HEK293 (cell line): ENCODE results near the gene MAN1C1.

Source experiments
- BCL11B ChIP-seq: fragments of 450-650 bp; formaldehyde crosslinking; IDR thresholded peaks from 2 replicates; pipeline ENCODE4 v1.5.1; 2016; ENCODE audit warnings: low read depth, missing biosample characterization, missing genetic modification characterization
- EGR2 ChIP-seq: fragments of 450-650 bp; formaldehyde crosslinking; IDR thresholded peaks from 2 replicates; pipeline ENCODE4 v1.5.1; 2016; ENCODE audit warnings: low read depth, missing biosample characterization, missing genetic modification characterization
- GLIS2 ChIP-seq: fragments of 450-650 bp; formaldehyde crosslinking; IDR thresholded peaks from 2 replicates; pipeline ENCODE4 v1.5.1; 2016; ENCODE audit warnings: missing biosample characterization, missing genetic modification characterization
- IKZF3 ChIP-seq: fragments of 450-650 bp; IDR thresholded peaks from 2 replicates; pipeline ENCODE4 v1.5.0; 2018; ENCODE audit warnings: missing biosample characterization, mild to moderate bottlenecking, missing genetic modification characterization, moderate library complexity
- KLF9 ChIP-seq: fragments of 450-650 bp; formaldehyde crosslinking; IDR thresholded peaks from 2 replicates; pipeline ENCODE4 v1.5.1; 2016; ENCODE audit warnings: missing biosample characterization, missing genetic modification characterization, low read depth
- OVOL3 ChIP-seq: fragments of 450-650 bp; formaldehyde crosslinking; IDR thresholded peaks from 2 replicates; pipeline ENCODE4 v1.5.1; 2016; ENCODE audit warnings: missing biosample characterization, missing genetic modification characterization
- PRDM1 ChIP-seq: fragments of 450-650 bp; formaldehyde crosslinking; IDR thresholded peaks from 2 replicates; pipeline ENCODE4; 2016; ENCODE audit warnings: missing biosample characterization, missing genetic modification characterization
- SP2 ChIP-seq: fragments of 450-650 bp; formaldehyde crosslinking; IDR thresholded peaks from 2 replicates; pipeline ENCODE4 v1.5.1; 2016; ENCODE audit warnings: missing biosample characterization, missing genetic modification characterization
- SP7 ChIP-seq: fragments of 450-650 bp; formaldehyde crosslinking; IDR thresholded peaks from 2 replicates; pipeline ENCODE4 v1.5.1; 2016; ENCODE audit warnings: missing biosample characterization, missing genetic modification characterization
- TRIM28 ChIP-seq: IDR thresholded peaks from 2 replicates; pipeline ENCODE4 v1.6.1; 2011; ENCODE audit warnings: low read length, control low read depth, borderline replicate concordance
- ZBTB20 ChIP-seq: fragments of 450-650 bp; formaldehyde crosslinking; IDR thresholded peaks from 2 replicates; pipeline ENCODE4 v1.5.1; 2016; ENCODE audit warnings: missing biosample characterization, missing genetic modification characterization
- ZFP69B ChIP-seq: fragments of 450-650 bp; formaldehyde crosslinking; IDR thresholded peaks from 2 replicates; pipeline ENCODE4 v1.5.1; 2016; ENCODE audit warnings: missing biosample characterization, missing genetic modification characterization
- ZNF2 ChIP-seq: fragments of 450-650 bp; formaldehyde crosslinking; IDR thresholded peaks from 2 replicates; pipeline ENCODE4 v1.5.1; 2016; ENCODE audit warnings: missing biosample characterization, missing genetic modification characterization
- ZNF324 ChIP-seq: fragments of 450-650 bp; formaldehyde crosslinking; IDR thresholded peaks from 2 replicates; pipeline ENCODE4 v1.5.1; 2016; ENCODE audit warnings: missing biosample characterization, missing genetic modification characterization
- ZNF341 ChIP-seq: fragments of 450-650 bp; formaldehyde crosslinking; IDR thresholded peaks from 2 replicates; pipeline ENCODE4; 2016; ENCODE audit warnings: low read depth, missing biosample characterization, missing genetic modification characterization
- ZNF394 ChIP-seq: fragments of 450-650 bp; formaldehyde crosslinking; IDR thresholded peaks from 2 replicates; pipeline ENCODE4 v1.5.1; 2016; ENCODE audit warnings: missing biosample characterization, missing genetic modification characterization, mild to moderate bottlenecking, moderate library complexity, borderline replicate concordance
- ZNF510 ChIP-seq: fragments of 450-650 bp; formaldehyde crosslinking; IDR thresholded peaks from 2 replicates; pipeline ENCODE4 v1.5.1; 2018; ENCODE audit warnings: mild to moderate bottlenecking, missing genetic modification characterization, missing biosample characterization; ENCODE audit not compliant: insufficient replicate concordance
- ZNF629 ChIP-seq: fragments of 450-650 bp; formaldehyde crosslinking; IDR thresholded peaks from 2 replicates; pipeline ENCODE4 v1.5.1; 2017; ENCODE audit warnings: missing biosample characterization, missing genetic modification characterization
- ZNF701 ChIP-seq: fragments of 450-650 bp; formaldehyde crosslinking; IDR thresholded peaks from 2 replicates; pipeline ENCODE4 v1.5.1; 2016; ENCODE audit warnings: missing biosample characterization, missing genetic modification characterization
- ZSCAN16 ChIP-seq: fragments of 450-650 bp; formaldehyde crosslinking; IDR thresholded peaks from 2 replicates; pipeline ENCODE4 v1.5.1; 2016; ENCODE audit warnings: missing biosample characterization, missing genetic modification characterization
- ZSCAN23 ChIP-seq: fragments of 450-650 bp; formaldehyde crosslinking; IDR thresholded peaks from 2 replicates; pipeline ENCODE4 v1.5.1; 2016; ENCODE audit warnings: missing biosample characterization, missing genetic modification characterization
- ZSCAN30 ChIP-seq: fragments of 450-650 bp; IDR thresholded peaks from 2 replicates; pipeline ENCODE4 v1.5.1; 2018; ENCODE audit warnings: missing biosample characterization, mild to moderate bottlenecking, missing genetic modification characterization, moderate library complexity
- TF ChIP-seq, protein P1 (sequence below): fragments of 450-650 bp; formaldehyde crosslinking; IDR thresholded peaks from 2 replicates; pipeline ENCODE4 v1.5.1; 2016; ENCODE audit warnings: missing biosample characterization, missing genetic modification characterization
- TF ChIP-seq, protein P2 (sequence below): fragments of 450-650 bp; formaldehyde crosslinking; IDR thresholded peaks from 2 replicates; pipeline ENCODE4 v1.5.1; 2017; ENCODE audit warnings: missing biosample characterization, missing genetic modification characterization
- TF ChIP-seq, protein P3 (sequence below): fragments of 450-650 bp; formaldehyde crosslinking; IDR thresholded peaks from 2 replicates; pipeline ENCODE4 v1.5.1; 2016; ENCODE audit warnings: missing biosample characterization, missing genetic modification characterization
- TF ChIP-seq, protein P4 (sequence below): fragments of 450-650 bp; formaldehyde crosslinking; IDR thresholded peaks from 2 replicates; pipeline ENCODE4 v1.5.0; 2017; ENCODE audit warnings: missing biosample characterization, missing genetic modification characterization, borderline replicate concordance
- TF ChIP-seq, protein P5 (sequence below): fragments of 450-650 bp; formaldehyde crosslinking; IDR thresholded peaks from 2 replicates; pipeline ENCODE4 v1.5.1; 2017; ENCODE audit warnings: missing biosample characterization, missing genetic modification characterization

Gene MAN1C1

DNA sequence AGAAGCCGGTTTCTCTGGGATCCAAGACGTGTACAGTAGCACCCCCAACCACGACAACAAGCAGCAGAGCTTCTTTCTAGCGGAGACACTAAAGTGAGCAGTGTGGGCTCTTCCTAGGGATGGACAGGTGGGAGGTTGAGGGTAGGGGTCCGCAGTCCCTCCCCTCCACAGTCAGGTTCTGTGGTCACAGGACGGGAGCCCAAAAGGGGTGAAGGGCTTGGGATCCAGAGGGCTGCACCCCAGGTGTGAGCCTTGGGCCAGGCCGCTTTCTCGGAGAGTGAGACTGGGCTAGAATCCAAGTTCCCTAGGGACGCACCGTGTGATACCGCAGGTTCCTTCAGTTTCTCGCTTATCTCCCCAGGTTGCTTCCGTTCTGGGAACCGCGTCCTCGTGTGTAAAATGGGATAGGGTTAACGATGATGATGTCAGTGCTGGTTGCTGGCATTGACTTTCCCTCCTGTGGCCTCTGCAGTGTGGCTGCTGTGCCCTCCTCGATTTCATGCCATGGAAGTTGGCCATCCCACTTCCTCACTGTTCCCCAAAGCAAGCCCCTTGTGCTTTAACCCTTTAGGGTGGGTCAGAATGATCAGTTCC, 166.1 kb downstream of the MAN1C1 start (continued):
- TF ChIP-seq EGR2 = no peak
- peak; percentile 30; the same call in 1 of the 2 replicates for TF ChIP-seq ZNF341 (tag by site-specific recombination)
- peak; percentile 89 for TF ChIP-seq SP7 (tag by site-specific recombination)
- TF ChIP-seq TRIM28 = no peak
- TF ChIP-seq OVOL3 = no peak
- TF ChIP-seq, protein P1, sequence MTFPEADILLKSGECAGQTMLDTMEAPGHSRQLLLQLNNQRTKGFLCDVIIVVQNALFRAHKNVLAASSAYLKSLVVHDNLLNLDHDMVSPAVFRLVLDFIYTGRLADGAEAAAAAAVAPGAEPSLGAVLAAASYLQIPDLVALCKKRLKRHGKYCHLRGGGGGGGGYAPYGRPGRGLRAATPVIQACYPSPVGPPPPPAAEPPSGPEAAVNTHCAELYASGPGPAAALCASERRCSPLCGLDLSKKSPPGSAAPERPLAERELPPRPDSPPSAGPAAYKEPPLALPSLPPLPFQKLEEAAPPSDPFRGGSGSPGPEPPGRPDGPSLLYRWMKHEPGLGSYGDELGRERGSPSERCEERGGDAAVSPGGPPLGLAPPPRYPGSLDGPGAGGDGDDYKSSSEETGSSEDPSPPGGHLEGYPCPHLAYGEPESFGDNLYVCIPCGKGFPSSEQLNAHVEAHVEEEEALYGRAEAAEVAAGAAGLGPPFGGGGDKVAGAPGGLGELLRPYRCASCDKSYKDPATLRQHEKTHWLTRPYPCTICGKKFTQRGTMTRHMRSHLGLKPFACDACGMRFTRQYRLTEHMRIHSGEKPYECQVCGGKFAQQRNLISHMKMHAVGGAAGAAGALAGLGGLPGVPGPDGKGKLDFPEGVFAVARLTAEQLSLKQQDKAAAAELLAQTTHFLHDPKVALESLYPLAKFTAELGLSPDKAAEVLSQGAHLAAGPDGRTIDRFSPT (tag by site-specific recombination) = peak; percentile 91
- no peak for TF ChIP-seq ZNF510 (tag by site-specific recombination)
- no peak for TF ChIP-seq KLF9 (tag by site-specific recombination)
- peak; percentile 30; the same call in 1 of the 2 replicates for TF ChIP-seq SP2 (tag by site-specific recombination)
- 0 out of 2 replicates have a peak, but pooled peaks have one; percentile 60 for TF ChIP-seq ZNF2 (tag by site-specific recombination)
- 0 out of 2 replicates have a peak, but pooled peaks have one; percentile 61 for TF ChIP-seq ZNF324 (tag by site-specific recombination)
- peak; percentile 92 for TF ChIP-seq ZNF629 (tag by site-specific recombination)
- TF ChIP-seq PRDM1 (tag by site-specific recombination) = peak; percentile 74
- TF ChIP-seq, protein P2, sequence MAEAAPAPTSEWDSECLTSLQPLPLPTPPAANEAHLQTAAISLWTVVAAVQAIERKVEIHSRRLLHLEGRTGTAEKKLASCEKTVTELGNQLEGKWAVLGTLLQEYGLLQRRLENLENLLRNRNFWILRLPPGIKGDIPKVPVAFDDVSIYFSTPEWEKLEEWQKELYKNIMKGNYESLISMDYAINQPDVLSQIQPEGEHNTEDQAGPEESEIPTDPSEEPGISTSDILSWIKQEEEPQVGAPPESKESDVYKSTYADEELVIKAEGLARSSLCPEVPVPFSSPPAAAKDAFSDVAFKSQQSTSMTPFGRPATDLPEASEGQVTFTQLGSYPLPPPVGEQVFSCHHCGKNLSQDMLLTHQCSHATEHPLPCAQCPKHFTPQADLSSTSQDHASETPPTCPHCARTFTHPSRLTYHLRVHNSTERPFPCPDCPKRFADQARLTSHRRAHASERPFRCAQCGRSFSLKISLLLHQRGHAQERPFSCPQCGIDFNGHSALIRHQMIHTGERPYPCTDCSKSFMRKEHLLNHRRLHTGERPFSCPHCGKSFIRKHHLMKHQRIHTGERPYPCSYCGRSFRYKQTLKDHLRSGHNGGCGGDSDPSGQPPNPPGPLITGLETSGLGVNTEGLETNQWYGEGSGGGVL (tag by site-specific recombination) = peak; percentile 70
- TF ChIP-seq, protein P3, sequence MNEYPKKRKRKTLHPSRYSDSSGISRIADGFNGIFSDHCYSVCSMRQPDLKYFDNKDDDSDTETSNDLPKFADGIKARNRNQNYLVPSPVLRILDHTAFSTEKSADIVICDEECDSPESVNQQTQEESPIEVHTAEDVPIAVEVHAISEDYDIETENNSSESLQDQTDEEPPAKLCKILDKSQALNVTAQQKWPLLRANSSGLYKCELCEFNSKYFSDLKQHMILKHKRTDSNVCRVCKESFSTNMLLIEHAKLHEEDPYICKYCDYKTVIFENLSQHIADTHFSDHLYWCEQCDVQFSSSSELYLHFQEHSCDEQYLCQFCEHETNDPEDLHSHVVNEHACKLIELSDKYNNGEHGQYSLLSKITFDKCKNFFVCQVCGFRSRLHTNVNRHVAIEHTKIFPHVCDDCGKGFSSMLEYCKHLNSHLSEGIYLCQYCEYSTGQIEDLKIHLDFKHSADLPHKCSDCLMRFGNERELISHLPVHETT = peak; percentile 47; the same call in 1 of the 2 replicates
- TF ChIP-seq BCL11B (tag by site-specific recombination) = no peak
- TF ChIP-seq ZSCAN23 (tag by site-specific recombination) = 0 out of 2 replicates have a peak, but pooled peaks have one; percentile 48
- TF ChIP-seq ZNF394 = peak; percentile 59; the same call in 1 of the 2 replicates
- peak; percentile 67 for TF ChIP-seq GLIS2 (tag by site-specific recombination)
- TF ChIP-seq ZBTB20 (tag by site-specific recombination) = peak; percentile 33; the same call in 1 of the 2 replicates
- TF ChIP-seq, protein P4, sequence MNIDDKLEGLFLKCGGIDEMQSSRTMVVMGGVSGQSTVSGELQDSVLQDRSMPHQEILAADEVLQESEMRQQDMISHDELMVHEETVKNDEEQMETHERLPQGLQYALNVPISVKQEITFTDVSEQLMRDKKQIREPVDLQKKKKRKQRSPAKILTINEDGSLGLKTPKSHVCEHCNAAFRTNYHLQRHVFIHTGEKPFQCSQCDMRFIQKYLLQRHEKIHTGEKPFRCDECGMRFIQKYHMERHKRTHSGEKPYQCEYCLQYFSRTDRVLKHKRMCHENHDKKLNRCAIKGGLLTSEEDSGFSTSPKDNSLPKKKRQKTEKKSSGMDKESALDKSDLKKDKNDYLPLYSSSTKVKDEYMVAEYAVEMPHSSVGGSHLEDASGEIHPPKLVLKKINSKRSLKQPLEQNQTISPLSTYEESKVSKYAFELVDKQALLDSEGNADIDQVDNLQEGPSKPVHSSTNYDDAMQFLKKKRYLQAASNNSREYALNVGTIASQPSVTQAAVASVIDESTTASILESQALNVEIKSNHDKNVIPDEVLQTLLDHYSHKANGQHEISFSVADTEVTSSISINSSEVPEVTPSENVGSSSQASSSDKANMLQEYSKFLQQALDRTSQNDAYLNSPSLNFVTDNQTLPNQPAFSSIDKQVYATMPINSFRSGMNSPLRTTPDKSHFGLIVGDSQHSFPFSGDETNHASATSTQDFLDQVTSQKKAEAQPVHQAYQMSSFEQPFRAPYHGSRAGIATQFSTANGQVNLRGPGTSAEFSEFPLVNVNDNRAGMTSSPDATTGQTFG (tag by site-specific recombination) = no peak
- TF ChIP-seq ZNF701 (tag by site-specific recombination) = no peak
- TF ChIP-seq IKZF3 = peak; percentile 61
- TF ChIP-seq ZFP69B (tag by site-specific recombination) = peak; percentile 77; the same call in 1 of the 2 replicates
- TF ChIP-seq ZSCAN30 (tag by site-specific recombination) = peak; percentile 82
- TF ChIP-seq, protein P5, sequence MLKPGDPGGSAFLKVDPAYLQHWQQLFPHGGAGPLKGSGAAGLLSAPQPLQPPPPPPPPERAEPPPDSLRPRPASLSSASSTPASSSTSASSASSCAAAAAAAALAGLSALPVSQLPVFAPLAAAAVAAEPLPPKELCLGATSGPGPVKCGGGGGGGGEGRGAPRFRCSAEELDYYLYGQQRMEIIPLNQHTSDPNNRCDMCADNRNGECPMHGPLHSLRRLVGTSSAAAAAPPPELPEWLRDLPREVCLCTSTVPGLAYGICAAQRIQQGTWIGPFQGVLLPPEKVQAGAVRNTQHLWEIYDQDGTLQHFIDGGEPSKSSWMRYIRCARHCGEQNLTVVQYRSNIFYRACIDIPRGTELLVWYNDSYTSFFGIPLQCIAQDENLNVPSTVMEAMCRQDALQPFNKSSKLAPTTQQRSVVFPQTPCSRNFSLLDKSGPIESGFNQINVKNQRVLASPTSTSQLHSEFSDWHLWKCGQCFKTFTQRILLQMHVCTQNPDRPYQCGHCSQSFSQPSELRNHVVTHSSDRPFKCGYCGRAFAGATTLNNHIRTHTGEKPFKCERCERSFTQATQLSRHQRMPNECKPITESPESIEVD = peak; percentile 51; the same call in 1 of the 2 replicates
- TF ChIP-seq ZSCAN16 = no peak
